ENCODE data around the gene UQCC2.

The UQCC2 gene

DNA sequence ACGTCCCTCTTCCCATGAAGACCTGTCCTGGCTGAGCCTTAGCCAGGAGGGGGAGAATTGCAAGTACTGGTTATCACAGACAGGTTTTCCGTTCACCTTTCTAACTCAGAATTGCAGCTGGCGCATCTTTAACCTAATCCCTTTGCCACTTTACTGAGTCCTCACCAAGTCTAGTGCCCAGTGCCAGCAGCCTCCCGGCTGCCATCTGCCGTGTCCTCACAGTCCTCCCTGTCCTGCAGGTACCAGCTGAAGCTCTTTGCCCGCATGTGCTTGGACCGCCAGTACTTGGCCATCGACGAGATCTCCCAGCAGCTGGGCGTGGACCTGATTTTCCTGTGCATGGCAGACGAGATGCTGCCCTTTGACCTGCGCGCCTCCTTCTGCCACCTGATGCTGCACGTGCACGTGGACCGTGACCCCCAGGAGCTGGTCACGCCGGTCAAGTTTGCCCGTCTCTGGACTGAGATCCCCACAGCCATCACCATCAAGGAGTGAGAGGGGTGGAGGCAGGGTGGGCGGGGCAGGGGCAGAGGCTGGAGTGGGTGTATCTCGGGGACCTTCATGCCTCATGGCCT lies 41.3 kb downstream of the UQCC2 start:
- no peak for DNase-seq

DNA sequence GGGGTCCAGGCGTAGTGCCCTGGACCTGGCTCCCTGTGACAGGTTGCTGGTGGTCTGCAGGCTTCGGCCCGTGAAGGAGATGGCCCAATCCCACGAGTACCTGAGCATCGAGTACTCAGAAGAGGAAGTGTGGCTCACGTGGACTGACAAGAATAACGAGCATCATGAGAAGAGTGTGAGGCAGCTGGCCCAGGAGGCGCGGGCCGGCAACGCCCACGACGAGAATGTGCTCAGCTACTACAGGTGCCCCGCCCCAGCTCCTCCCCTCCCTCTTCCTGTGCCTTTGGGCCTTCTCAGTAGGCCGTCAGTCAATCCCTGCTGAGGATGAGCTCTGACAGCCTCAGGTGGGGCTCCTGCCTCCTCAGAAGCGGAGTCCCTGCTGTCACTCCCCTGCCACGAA lies 42.6 kb downstream of the UQCC2 start:
- no peak for DNase-seq

- DNase-seq, result no peak
These were observed 43.2 kb downstream of the UQCC2 start for GRCh38 chr6:33668328-33668727.

GRCh38 chr6:33667776-33668175 lies 43.7 kb downstream of the UQCC2 start:
- DNase-seq, result no peak

DNA sequence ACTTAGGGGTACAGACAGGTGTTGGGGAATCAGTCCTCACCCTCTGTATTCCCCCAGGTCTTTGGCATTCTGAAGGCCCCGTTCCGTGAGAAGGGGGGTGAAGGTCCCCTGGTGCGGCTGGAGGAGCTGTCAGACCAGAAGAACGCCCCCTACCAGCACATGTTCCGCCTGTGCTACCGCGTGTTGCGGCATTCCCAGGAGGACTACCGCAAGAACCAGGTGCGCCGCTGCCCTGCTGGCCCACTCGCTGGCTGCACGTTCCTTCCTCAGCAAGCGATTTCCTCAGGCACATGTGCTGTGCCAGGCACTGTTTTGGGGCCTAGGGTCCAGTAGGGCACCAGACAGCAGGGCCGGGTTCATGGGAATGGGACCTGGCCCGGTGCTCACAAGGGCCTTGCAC lies 44.4 kb downstream of the UQCC2 start:
- no peak for DNase-seq

DNA sequence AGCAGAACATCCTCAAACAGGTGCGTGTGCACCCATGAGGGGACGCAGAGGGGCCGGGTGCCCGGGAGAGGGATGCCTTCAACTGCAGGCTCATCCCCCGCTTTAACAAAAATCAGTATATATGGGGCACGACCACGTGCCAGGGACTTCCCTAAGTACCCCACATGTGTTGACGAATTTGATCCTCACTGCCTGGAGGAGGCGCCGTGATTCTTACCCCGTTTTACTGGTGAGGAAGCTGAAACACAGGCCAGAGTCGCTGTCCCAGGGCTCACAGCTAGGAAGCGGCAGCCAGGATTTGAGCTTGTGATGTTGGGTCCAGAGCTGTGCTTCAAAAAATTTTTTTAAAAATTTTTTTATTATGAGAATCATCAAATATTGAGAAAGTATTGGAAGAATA lies 45.5 kb downstream of the UQCC2 start:
- DNase-seq, result no peak

GRCh38 chr6:33664506-33665057 lies 46.9 kb downstream of the UQCC2 start:
- no peak for DNase-seq

- DNase-seq, result no peak
These were observed 47.6 kb downstream of the UQCC2 start for GRCh38 chr6:33663727-33664449.

DNA sequence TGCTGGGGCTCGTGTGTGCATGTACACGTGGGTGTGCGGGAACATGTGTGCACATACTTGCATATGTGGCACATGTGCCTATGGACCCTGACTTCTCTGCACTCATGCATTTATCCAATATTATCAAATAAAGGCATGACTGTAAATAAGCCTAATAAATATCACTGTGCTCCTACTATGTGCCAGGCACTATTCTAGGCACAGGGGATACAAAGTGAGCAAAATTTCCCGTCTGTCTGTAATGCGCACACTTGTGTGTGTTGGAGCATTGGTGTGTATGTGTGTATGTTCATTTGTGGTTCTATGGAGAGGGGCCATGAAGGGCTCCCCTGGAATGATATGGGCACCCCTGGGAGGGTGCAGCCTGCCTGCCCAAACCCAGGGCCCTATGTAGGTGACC lies 48.5 kb downstream of the UQCC2 start:
- no peak for DNase-seq

DNA sequence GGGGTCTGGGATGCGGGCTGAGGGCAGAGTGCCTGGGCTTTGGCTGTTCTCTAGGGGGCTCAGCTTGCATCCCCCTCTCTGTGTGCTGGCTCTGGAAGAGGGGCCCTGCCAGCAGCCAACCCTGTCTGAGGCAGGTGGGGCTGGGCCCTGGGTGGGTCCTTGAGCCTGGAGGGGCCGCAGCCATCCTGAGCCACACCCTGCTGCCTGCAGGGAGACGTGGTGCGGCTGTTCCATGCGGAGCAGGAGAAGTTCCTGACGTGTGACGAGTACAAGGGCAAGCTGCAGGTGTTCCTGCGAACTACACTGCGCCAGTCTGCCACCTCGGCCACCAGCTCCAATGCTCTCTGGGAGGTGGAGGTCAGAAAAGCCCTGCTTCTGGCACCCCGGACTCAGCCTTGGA lies 49.2 kb downstream of the UQCC2 start:
- no peak for DNase-seq

- peak; percentile 20 for DNase-seq
These were observed 50.2 kb downstream of the UQCC2 start for GRCh38 chr6:33661106-33661838.

- DNase-seq, result no peak
These were observed 51.5 kb downstream of the UQCC2 start for GRCh38 chr6:33659986-33660385.

GRCh38 chr6:33658982-33659689 lies 52.4 kb downstream of the UQCC2 start:
- DNase-seq, result no peak

GRCh38 chr6:33656844-33657243 lies 54.7 kb downstream of the UQCC2 start:
- DNase-seq, result no peak

- no peak for DNase-seq
These were observed 56.5 kb downstream of the UQCC2 start for GRCh38 chr6:33654831-33655554.

DNA sequence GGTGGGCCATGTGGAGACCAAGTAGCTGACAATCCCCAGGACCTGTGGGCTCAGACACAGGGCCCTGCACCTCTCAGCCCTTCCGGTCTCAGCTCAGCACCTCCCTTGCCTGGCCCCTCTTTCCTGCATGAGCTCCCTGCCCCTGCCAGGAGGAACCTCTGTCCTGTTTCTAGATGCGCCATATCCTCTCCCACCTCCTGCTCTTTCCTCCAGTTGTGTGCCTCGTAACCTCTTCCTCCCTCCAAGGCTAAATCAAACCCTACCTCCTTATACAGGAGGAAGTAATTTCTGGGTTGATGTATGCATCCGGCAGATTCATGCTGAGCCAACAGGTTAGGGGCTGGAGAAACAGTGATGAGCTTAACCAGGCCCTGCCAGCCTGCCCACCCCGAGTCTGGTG lies 59.5 kb downstream of the UQCC2 start:
- DNase-seq, result no peak

DNA sequence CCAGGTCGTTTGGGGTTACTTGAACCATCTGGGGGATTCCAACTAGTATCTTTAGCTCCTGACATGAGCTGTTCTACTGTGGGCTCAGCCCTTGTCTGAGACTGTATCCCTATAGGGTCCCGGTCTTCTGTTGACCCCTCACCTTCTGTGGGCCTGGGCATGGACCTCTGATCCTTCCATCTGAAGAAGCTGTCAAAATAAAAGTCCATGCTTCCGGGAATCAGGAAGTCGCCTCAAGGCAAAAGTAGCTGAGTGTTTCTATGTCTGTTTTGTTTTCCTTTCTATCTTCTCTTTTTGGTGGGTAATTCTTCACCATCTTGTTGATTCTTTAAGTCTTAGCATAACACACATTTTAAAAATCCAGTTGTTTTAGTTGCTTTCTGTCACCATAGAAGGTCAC lies 60.1 kb downstream of the UQCC2 start:
- no peak for DNase-seq

All from NCI-H1436 (cell line).